HEK293T (cell line): ENCODE measurements around the gene MAFG.

Experiments used
- BHLHE40 ChIP-seq: fragments of 450-650 bp; IDR thresholded peaks from 2 replicates; pipeline ENCODE4 v1.6.1; 2016; ENCODE audit warnings: mild to moderate bottlenecking, moderate library complexity, borderline replicate concordance
- ELF4 ChIP-seq: fragments of 450-650 bp; IDR thresholded peaks from 2 replicates; pipeline ENCODE4 v1.6.1; 2017; ENCODE audit warnings: antibody characterized with exemption
- FOXA1 ChIP-seq: fragments of 450-650 bp; IDR thresholded peaks from 2 replicates; pipeline ENCODE4 v1.6.1; 2016; ENCODE audit warnings: mild to moderate bottlenecking
- FOXM1 ChIP-seq: fragments of 450-650 bp; IDR thresholded peaks from 2 replicates; pipeline ENCODE4 v1.6.1; 2017; ENCODE audit warnings: mild to moderate bottlenecking, borderline replicate concordance
- NFRKB ChIP-seq: fragments of 450-650 bp; IDR thresholded peaks from 2 replicates; pipeline ENCODE4 v1.6.1; 2016; ENCODE audit warnings: mild to moderate bottlenecking, moderate library complexity
- SP1 ChIP-seq: fragments of 450-650 bp; IDR thresholded peaks from 2 replicates; pipeline ENCODE4 v1.6.1; 2017
- ZNF384 ChIP-seq: fragments of 450-650 bp; IDR thresholded peaks from 2 replicates; pipeline ENCODE4 v1.6.1; 2016

- TF ChIP-seq NFRKB (no peak), SP1 (no peak), ZNF384 (no peak), ELF4 (no peak), BHLHE40 (no peak), FOXM1 (no peak), FOXA1 (no peak)
Observed at GRCh38 chr17:81948635-81949378, 21.3 kb upstream of the MAFG start.
